HG03097 (cell line): ENCODE data around the gene CELF5.
"Not testable (repeated sequence)": the region's sequence is repeated elsewhere in the genome, so short reads cannot be mapped to it uniquely, and the experiment has no call there.

Experiments
- ATAC-seq: cut with Tn5 transposase; IDR thresholded peaks from one replicate; pipeline ENCODE4 v1.9.1; 2021; ENCODE audit not compliant: unreplicated experiment, low FRiP score

Gene CELF5

GRCh38 chr19:3189702-3190469 lies 34.6 kb upstream of the CELF5 start:
- no peak for ATAC-seq

- no peak for ATAC-seq
Measured at GRCh38 chr19:3190470-3190770, 34.0 kb upstream of the CELF5 start.

DNA sequence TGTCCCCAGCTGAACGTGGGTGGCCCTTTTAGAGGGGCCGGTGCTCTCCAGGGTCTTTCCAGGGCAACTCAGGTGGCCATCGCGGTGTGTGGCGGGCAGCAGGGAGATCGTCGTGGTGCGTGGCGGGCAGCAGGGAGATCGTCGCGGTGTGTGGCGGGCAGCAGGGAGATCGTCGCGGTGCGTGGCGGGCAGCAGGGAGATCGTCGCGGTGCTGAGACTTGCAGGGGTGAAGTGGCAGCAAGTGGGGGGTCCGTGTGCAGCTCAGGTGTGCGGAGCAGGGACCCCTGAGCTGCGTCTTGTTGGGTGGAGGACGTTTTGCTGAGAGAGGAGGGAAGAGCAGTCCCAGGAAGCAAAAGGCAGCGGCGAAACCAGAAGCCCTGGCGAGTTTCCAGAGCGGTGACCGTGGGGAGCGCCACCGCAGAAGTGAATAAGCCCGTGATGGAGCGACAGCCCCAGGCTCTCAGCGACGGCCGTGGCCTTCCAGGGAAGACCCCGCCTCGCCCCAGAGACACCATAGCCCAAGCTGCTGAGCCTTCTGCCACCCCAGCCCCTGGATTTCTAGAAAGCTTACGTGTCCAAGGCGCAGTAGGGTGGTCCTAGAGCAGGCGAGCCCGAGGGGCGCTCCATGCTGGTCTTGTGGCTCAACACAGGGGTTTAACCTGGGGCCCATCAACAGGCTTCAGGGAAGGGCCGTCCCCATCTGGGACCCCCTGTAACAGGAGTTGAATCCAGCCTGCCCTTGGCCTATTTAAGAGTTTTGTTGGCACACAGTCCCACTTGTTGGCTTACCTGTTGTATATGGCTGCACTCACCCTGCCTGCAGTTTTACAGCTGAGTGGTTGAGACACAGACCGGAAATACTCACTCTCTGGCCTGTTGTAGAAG lies 33.3 kb upstream of the CELF5 start:
- no peak for ATAC-seq

- not testable (repeated sequence) for ATAC-seq
Measured at GRCh38 chr19:3191806-3192104, 32.7 kb upstream of the CELF5 start.

- no peak for ATAC-seq
Measured at GRCh38 chr19:3192228-3192635, 32.2 kb upstream of the CELF5 start.

DNA sequence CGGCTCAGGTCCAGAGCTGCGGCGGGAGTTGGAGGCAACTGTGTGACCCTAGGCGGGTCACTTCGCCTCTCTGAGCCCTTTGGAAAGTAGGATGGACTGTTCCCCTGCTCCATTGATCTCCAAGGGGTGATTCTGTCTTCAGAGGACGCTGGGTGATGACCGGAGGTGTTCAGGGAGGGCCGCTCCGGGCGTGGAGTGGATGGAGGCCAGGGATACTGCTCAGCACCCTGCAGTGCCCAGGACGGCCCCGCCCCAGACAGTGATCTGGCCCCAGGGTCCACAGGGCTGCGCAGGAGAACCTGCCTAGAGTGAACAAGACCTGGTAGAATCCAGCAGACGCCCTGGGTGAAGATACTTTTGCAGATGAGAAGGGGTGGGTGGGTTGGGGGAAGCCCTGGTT lies 31.8 kb upstream of the CELF5 start:
- ATAC-seq, result no peak

- no peak for ATAC-seq
Measured at GRCh38 chr19:3193256-3194105, 31.0 kb upstream of the CELF5 start.

- no peak for ATAC-seq
Measured at GRCh38 chr19:3194106-3195087, 30.1 kb upstream of the CELF5 start.

- ATAC-seq, result no peak
Measured at GRCh38 chr19:3196064-3196932, 28.2 kb upstream of the CELF5 start.

- no peak for ATAC-seq
Measured at GRCh38 chr19:3196933-3197205, 27.6 kb upstream of the CELF5 start.

GRCh38 chr19:3198901-3199700 lies 25.4 kb upstream of the CELF5 start:
- no peak for ATAC-seq

GRCh38 chr19:3201072-3201700 lies 23.3 kb upstream of the CELF5 start:
- no peak for ATAC-seq

DNA sequence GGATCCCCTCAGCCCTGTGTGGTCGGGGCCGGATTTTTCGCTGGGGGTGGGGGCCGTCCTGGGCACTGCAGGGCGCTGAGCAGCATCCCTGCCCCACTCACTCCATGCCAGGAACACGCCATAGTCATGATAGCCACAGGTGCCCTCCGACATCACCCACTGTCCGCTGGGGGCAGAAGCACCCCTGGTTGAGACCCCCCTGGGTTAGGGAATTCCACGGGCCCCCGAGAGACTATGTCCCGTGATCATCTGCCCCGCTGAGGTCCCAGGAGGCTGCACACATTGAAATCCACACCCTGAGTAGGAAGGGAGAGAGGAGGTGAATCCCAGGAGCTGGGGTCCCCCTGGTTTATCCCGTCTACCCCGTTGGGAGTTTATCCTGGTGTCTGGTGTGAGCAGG lies 22.6 kb upstream of the CELF5 start:
- ATAC-seq, result no peak

- no peak for ATAC-seq
Measured at GRCh38 chr19:3202346-3202745, 22.1 kb upstream of the CELF5 start.

GRCh38 chr19:3202895-3203294 lies 21.6 kb upstream of the CELF5 start:
- not testable (repeated sequence) for ATAC-seq

GRCh38 chr19:3203805-3204645 lies 20.4 kb upstream of the CELF5 start:
- no peak for ATAC-seq

DNA sequence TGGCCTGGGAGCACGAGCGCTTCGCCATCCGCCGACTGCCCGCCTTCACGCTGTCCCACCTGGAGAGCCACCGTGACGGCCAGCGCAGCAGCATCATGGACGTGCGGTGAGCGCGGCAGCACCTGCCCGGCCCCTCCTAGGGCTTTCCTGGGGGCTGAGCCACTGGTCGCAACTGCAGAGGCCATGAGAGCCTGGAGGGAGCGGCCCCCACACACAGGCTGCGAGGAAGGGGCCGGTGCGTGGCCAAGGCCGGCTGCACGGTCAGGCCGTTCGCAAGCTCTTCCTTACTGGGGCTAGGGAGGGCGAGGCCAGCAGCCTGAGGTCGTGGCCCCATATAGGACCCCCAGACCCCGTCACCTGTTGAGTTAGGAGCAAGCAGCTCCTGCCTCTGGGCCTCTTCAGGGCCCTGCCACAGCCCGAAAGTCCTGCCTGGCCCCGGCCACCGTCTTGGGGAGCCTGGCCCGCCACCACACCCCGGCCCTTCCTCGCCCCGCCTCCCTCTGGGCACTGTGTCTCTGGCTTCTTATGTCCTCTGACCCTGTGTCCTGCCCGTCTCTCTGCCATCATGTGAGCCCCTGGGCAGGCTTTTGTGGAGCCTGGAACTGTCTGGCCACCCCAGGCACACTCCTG lies 19.7 kb upstream of the CELF5 start:
- no peak for ATAC-seq
